HG03280 (cell line): ENCODE results near the gene GRIK4.

Source experiments
- ATAC-seq: cut with Tn5 transposase; IDR thresholded peaks from one replicate; pipeline ENCODE4 v1.9.1; 2021; ENCODE audit warnings: mild to moderate bottlenecking, moderate library complexity; ENCODE audit not compliant: unreplicated experiment

GRIK4 gene

GRCh38 chr11:120793806-120794479 lies 282.4 kb downstream of the GRIK4 start:
- ATAC-seq = no peak

- ATAC-seq = no peak
Measured at GRCh38 chr11:120794748-120795147, 283.2 kb downstream of the GRIK4 start.

DNA sequence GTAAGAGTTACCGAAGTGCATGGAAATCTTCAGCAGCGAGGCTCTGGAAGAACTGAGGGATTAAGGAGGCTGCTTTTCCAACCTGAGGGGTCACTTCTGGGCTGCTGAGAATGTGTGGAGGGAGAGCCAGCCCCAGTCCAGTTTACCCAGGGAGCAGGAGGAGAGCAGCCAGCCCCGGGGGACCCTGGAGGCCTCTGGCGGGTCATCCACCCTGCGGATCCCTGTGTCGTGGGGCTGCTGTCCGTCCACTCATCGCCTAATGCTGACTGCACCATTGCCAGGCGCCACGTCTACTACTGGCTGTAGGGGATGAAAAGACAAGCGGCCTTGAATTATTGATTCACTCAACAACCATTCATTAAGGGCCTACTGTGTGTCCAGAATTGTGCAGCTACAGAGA lies 283.6 kb downstream of the GRIK4 start:
- ATAC-seq = no peak

GRCh38 chr11:120797143-120797542 lies 285.6 kb downstream of the GRIK4 start:
- ATAC-seq = no peak

DNA sequence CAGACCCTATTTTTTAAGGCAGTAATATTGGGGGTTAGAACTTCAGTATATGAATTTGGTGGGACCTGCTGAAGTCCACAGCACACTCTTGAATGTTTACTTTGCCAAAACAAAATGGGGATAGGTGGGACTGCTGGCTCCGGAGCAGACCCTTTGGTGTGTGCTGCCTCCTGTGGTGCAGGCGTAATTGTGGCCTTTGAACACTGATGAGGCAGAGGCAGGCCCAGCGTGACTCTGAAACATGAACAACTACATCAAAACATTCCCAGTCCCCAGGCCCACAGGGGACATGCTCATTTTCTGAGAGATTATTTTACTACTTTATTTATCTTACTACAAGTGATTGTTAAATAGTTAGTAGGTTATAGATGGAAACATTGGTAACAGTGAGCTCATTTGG lies 287.3 kb downstream of the GRIK4 start:
- ATAC-seq = no peak

- ATAC-seq = no peak
Measured at GRCh38 chr11:120800206-120800605, 288.7 kb downstream of the GRIK4 start.

DNA sequence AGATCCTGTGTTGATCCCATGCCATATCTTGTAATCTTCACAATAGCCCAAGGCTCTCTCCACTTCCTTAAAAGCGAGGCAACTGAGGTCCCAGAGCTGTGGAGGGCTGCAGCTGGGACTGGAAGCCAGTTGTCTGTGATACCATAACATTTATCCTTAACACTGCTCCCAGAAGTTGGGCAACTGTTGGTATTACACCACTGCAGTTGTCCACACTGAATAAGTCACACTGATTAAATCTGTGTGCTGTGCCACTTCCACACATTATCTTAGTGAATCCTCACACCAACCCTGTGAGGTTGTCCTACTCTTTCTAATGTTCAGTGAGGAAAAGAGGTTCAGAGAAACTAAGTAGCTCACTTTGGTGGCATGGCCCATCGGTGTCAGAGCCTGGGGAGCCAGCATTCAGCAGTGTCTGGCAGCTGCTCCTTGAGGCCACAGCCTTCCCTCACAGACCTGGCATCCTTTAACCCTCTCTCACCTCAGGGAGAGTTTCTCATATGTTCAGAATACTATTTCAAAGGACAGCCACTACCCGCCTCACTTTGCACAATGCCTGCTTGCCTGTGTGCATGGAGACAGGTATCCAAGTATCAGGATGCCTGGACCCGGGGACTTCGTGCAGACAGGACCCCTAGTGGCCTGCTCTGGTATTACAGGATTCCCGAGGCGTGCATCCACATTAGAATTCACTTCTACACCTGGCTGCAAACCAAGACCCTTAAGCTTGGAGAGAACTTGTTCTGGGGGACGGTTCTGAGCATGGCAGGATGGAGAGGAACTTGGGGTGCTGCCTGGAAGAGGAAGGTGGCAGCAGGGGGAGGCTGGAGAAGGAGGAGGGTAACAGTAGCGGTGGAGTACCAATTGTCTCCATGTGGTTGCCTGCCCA lies 290.5 kb downstream of the GRIK4 start:
- no peak for ATAC-seq

DNA sequence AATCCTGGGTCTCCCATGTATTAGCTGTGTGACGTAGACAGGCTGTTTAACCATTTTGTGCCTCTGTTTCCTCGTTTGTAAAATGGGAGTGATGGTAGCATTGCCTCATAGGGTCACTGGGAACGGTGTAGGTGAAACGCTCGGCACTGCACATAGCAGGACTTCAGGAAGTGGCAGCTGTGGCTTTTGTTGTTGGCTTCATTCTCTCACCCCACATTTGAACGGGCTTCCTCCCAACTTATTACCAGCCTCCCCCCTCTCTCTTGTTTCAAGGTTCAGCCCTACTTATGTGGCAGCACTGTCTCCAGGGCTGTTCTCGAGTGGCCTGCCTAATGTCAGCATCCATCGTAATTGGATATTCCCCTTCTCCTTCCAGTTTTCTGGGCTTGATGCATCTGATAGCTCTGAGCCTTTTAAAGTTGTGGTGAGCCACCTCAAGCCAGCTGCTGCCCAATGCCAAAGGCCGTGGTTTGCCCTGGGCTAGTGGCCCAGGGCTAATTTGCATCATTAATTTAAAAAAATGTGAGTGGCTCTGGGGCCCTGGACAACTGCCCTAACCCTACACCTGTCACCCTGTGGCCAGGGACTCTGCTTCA lies 294.5 kb downstream of the GRIK4 start:
- ATAC-seq = no peak

DNA sequence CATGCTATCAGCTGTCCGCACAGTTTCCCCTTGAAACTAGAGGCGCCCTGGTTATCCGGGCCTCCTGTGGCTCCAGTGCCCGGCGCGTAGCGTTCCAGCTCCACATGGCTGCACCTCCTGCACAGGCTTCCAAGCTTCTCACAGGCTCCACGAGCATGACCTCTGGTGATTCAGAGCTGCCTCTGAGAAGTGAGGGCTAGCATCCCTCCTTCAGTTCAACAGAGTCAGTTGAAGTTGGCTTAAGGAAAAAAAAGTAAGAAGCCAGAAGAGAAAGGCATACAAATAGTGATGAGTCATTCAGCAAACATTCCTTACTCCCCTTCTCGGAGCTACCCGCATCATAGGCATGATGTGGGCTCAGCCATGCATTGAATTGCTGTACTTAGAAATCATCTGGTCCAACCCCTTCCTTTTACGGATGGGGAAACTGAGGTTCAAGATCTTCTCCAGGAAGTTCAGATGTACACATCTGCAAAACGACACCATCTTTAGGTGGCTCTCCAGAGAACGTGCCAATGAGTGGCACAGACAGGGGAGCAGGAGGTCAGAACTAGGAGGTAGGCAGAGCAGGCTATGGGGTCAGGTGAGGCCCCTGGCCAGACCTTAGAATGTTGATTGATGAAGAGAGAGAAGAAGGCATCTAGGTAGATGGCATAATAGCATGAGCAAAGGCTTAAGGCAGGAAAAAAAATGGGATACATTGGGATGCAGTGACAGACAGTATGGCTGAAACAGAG lies 296.0 kb downstream of the GRIK4 start:
- no peak for ATAC-seq

GRCh38 chr11:120808616-120809050 lies 297.1 kb downstream of the GRIK4 start:
- ATAC-seq = no peak

GRCh38 chr11:120810251-120810650 lies 298.7 kb downstream of the GRIK4 start:
- ATAC-seq = no peak

GRCh38 chr11:120811199-120811598 lies 299.7 kb downstream of the GRIK4 start:
- no peak for ATAC-seq

DNA sequence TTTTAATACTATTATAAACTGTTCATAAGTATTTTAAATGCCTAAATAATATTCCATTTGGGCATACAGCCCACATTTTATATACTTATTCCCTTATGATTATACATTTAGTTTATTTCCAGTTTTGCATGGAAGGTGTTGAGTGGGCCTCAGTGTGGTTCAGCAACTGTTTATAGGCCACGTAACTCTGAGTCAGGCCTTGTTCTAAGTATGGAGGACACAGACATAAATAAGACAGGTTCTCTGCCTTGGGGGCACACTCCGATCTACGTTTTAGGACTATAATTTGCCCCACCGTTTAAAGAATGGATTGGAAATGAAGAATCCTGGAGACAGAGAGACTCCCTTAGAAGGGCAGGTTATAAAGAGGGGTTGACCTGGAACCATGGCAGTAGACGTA lies 300.2 kb downstream of the GRIK4 start:
- no peak for ATAC-seq

DNA sequence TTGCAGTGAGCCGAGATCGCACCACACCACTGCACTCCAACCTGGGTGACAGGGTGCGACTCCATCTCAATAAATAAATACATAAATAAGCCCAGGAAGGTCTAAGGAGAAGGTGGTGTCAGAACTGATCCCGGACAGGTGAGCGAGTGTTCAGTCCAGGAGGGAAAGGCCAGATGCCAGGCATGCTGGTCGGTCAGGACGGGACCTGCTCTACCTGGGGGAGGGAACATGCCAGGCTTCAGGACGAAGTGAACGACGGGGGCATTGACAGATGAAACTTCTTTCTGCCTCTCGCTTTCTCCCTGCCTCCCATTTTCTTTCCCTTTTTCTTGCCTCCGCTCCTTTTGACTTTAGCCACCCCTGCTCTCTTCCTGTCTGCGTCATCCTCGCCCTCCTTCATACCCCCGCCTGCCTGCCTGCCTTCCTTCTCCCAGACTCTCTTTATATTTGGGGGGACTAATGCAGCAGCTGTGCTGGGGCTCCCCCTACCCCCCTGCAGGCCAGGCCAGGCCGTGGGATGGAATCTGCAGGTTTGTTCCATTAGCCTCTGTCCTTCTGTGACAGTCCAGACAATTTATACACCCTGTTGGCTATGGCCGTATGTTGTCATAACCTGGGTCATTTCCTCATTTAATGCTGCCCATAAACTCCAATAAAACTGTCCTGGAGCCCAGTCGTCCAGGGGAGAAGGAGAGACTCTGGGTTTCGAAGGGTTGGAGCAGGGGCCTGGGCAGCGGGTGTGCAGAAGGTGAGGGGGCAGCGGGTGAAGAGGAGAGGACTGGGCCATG lies 303.2 kb downstream of the GRIK4 start:
- ATAC-seq = no peak

DNA sequence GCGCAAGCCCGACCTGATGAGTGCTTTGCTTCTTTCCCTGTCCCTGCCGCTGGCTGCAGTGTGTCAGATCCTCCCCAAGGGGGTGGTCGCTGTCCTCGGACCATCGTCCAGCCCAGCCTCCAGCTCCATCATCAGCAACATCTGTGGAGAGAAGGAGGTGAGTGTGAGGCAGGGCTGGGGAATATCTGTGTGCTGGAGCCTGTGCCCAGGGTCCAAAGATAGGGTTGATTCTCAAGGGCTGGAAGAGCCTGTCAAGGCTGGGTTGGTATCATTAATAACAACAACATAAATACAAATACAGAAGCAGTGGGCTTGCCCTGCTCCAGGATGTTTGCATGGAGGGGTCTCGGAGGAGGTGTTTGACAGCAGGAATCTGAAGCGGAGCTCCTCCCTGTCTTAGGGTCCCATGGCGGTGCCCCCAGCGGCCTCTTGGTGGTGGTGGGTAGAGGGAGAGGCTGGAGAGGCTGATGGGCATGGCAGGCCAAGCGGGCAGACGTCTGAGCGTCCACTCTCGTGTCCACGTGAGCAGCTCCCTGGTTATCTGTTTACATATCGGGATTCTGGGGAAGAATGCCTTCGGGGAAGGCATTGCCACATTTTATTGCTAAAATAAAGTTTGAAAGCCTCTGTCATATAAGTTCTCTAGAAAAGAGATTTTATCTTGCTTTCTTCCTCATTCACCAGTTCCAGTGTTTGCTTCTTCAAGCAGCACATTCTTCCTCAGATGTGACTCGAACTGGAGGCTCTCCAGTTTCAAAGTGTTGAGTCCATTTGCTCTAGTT lies 304.0 kb downstream of the GRIK4 start:
- ATAC-seq = no peak

DNA sequence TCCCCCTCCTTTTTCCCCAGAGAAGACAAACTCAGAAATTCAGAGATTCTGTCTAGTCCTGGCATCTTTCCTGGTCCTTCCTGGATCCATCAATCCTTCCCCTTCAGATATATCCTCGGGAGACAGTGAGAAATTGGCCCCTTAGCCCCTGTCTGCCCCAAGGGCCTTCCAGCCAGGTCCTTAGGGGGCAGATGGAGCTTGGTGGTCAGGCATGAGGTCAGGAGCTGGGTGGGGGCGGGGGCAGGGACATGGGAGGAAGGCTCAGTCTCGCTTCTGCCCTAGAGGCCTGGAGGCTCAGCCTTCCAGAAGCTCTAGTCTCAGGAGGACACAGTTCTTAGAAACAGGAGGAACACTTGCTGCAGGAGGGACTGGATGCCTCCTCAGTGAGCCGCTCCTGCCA lies 304.6 kb downstream of the GRIK4 start:
- ATAC-seq = no peak

DNA sequence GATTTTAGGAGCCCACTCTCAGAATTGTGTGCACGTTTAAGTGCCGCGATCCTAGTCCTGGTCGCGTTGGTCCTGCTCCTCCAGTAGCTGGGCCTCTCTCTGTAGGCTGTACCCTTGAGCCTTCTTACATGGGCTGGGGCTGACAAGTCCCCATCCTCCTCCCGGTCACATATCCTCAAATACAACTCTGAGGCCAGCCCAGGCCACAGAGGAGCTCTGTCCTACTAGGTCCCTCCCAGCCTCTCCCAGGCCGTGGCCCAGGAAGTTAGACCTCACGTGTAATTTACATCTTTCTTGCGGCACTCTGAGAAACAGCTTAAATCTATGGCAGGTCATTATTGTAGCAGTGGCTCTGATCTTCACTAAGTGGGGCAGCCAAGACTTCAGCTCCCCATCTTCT lies 305.2 kb downstream of the GRIK4 start:
- ATAC-seq = no peak

- no peak for ATAC-seq
Measured at GRCh38 chr11:120817158-120817557, 305.6 kb downstream of the GRIK4 start.

- ATAC-seq = no peak
Measured at GRCh38 chr11:120818097-120818496, 306.5 kb downstream of the GRIK4 start.

GRCh38 chr11:120819003-120819402 lies 307.5 kb downstream of the GRIK4 start:
- ATAC-seq = no peak
